ENCODE measurements around the gene FMN2. TPM values are rescaled to one million over a fixed set of nuclear protein-coding genes. Genes with fewer than 3 reads are reported as not detected.

Gene FMN2
- total RNA-seq, 4 donors from 2014 or later = 0.46 to 1.4 (median 0.49) TPM; not detected in 1

DNA sequence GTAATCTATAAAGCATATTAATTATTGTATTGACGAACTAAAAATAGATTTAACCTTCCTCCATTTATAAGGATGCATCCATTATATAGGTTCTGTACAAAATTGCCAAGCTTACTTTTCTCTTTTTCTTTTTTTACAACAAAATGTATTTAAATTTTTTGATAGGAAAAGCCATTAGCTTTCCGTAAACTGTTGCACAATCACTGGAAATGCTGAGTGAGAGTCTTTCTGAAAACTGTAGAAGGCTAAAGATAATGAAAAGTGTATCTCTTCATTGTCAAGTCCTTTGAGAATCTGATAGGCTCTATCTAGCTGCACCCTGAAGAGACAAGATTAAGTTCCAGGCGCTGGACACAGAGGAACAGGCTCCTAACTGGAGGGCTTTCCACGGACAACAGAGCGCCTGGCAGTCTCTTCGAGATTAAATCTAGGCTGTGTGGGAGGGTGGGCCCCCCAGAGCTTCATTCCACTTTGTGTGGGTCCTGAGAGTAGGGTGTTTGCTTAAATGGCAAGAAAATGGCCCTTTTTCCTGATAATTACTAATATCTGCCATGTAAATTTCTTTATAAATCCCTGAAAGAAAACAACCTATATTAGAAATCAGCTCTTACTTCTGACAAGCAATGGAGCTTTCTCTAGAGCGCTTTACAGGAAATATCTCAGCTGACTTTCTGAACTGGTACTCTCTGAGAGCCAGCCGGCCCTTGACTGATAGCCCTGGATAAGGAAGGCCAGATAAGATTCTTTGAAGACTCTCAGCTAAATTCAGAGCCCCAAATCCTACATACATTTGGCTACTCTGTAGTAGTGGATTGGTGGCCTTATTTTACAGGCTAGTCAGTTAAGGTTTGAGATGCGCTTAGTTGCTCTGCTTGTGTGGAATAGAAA, 108.3 kb downstream of the FMN2 start:
- TF ChIP-seq POLR2A (IDR thresholded peaks at IDR 0.05) = no peak
- TF ChIP-seq, protein P1, sequence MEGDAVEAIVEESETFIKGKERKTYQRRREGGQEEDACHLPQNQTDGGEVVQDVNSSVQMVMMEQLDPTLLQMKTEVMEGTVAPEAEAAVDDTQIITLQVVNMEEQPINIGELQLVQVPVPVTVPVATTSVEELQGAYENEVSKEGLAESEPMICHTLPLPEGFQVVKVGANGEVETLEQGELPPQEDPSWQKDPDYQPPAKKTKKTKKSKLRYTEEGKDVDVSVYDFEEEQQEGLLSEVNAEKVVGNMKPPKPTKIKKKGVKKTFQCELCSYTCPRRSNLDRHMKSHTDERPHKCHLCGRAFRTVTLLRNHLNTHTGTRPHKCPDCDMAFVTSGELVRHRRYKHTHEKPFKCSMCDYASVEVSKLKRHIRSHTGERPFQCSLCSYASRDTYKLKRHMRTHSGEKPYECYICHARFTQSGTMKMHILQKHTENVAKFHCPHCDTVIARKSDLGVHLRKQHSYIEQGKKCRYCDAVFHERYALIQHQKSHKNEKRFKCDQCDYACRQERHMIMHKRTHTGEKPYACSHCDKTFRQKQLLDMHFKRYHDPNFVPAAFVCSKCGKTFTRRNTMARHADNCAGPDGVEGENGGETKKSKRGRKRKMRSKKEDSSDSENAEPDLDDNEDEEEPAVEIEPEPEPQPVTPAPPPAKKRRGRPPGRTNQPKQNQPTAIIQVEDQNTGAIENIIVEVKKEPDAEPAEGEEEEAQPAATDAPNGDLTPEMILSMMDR (IDR thresholded peaks at IDR 0.05) = no peak
- DNase-seq (ENCODE audit: low spot score in 2 of 2) = no peak
- intact Hi-C loops (cut with DNase I; ENCODE audit: low total_unique reads) = no loop called here
- H3K4me3 ChIP-seq (ENCODE audit: low read depth, poor library complexity, severe bottlenecking) = no peak overlapping the region
- WGBS, 2 donors = 83 to 85% methylated on average over 9 of the region's 9 CpGs

DNA sequence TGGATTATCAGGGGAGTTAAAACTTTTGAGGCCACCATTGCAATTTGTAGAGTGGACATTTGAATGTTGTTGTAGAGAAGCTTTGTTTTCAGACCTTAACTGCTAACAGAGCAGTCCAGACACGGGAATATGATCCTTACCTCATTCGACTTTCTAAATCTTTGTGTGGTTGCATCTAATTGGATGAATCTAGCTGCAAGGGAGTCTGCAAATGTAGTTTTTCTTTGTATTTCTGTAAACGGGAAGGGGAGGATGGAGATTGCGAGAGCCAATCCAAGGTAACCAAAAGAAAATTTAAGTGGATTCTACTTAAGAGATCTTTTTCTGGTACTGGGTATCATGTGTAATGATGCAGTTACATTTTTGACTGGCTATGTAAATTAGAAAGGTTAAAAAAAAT, 110.2 kb downstream of the FMN2 start:
- WGBS, 2 donors = 90 to 92% methylated on average over 4 of the region's 4 CpGs
- intact Hi-C loops (cut with DNase I; ENCODE audit: low total_unique reads) = no loop called here
- no peak overlapping the region for H3K4me3 ChIP-seq (ENCODE audit: low read depth, poor library complexity, severe bottlenecking)
- TF ChIP-seq, protein P1 (IDR thresholded peaks at IDR 0.05) = no peak
- no peak for TF ChIP-seq POLR2A (IDR thresholded peaks at IDR 0.05)
- DNase-seq (ENCODE audit: low spot score in 2 of 2) = no peak

DNA sequence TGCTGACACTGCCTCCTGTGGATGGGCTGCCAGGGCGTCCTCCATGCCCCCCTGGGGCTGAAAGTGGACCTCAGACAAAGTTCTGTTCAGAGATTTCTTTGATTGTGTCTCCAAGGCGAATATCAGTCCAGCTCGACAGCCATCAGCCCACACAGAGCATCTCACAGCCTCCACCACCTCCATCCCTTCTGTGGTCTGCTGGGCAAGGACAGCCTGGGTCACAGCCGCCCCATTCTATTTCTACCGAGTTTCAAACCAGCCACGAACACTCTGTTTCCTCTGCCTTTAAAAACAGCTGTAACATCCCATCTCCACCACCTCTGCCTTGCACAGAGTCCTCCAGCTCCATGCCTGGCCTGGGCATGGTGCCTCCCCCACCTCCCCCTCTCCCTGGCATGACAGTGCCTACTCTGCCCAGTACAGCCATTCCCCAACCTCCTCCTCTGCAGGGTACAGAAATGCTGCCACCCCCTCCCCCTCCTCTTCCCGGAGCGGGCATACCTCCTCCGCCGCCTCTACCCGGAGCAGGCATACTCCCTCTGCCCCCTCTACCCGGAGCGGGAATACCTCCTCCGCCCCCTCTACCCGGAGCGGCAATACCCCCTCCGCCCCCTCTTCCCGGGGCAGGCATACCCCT, 115.5 kb downstream of the FMN2 start:
- TF ChIP-seq, protein P1 (IDR thresholded peaks at IDR 0.05) = no peak
- TF ChIP-seq POLR2A (IDR thresholded peaks at IDR 0.05) = no peak
- no peak overlapping the region for H3K4me3 ChIP-seq (ENCODE audit: low read depth, poor library complexity, severe bottlenecking)
- no peak for DNase-seq (ENCODE audit: low spot score in 2 of 2)
- 94 to 95% methylated on average over 18 of the region's 18 CpGs for WGBS, 2 donors
- intact Hi-C loops (cut with DNase I; ENCODE audit: low total_unique reads) = no loop called here

DNA sequence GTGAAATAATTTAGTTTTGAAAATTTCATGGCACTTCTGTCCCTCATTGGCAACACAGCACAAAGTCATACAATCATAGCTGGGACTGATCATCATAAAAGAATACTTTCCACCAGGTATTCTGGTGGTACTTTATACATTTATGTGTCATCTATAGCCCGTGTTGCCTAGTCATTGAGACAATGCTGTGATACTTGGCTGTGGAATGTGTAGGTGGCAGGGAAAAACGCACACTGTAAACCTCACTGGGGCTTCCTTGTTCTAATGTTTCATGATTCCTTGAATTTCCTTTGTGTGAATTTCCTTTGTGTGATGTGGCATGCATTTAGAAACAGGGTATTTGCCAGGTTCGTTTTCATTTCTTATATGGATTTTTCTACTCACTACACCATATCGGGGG, 118.3 kb downstream of the FMN2 start:
- no peak overlapping the region for H3K4me3 ChIP-seq (ENCODE audit: low read depth, poor library complexity, severe bottlenecking)
- no peak for TF ChIP-seq POLR2A (IDR thresholded peaks at IDR 0.05)
- TF ChIP-seq, protein P1 (IDR thresholded peaks at IDR 0.05) = no peak
- intact Hi-C loops (cut with DNase I; ENCODE audit: low total_unique reads) = no loop called here
- no peak for DNase-seq (ENCODE audit: low spot score in 2 of 2)
- 83 to 84% methylated on average over 4 of the region's 4 CpGs for WGBS, 2 donors

DNA sequence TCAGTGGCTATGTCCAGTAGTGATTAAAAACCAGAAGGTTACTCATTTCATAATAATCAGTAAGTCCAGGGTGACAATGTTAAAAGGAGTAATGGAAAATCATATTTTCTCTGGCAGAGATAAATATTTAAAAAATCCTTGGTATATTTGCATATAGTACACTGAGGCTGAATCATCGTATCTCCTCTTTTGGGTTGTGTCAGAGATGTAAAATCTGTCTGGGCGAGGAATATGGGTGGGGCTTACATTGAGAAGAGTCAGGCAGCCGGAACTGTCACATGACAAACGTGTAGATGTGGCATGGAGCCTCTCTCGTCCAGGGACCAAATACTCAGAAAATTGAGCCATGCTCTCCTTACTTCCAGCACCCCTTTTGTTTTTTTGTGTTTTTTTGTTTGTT, 120.9 kb downstream of the FMN2 start:
- intact Hi-C loops (cut with DNase I; ENCODE audit: low total_unique reads) = no loop called here
- DNase-seq (ENCODE audit: low spot score in 2 of 2) = no peak
- no peak for TF ChIP-seq POLR2A (IDR thresholded peaks at IDR 0.05)
- TF ChIP-seq, protein P1 (IDR thresholded peaks at IDR 0.05) = no peak
- no peak overlapping the region for H3K4me3 ChIP-seq (ENCODE audit: low read depth, poor library complexity, severe bottlenecking)
- WGBS, 2 donors = 73% methylated on average over 5 of the region's 5 CpGs

Measured in lower leg skin (tissue), 4 donors.